Measurements from ENCODE around the gene AMPD3. TPM values are rescaled to one million over a fixed set of nuclear protein-coding genes. Genes with fewer than 3 reads are reported as not detected.

The AMPD3 gene
- polyA plus RNA-seq, 1 experiment, result 19.6 TPM

DNA sequence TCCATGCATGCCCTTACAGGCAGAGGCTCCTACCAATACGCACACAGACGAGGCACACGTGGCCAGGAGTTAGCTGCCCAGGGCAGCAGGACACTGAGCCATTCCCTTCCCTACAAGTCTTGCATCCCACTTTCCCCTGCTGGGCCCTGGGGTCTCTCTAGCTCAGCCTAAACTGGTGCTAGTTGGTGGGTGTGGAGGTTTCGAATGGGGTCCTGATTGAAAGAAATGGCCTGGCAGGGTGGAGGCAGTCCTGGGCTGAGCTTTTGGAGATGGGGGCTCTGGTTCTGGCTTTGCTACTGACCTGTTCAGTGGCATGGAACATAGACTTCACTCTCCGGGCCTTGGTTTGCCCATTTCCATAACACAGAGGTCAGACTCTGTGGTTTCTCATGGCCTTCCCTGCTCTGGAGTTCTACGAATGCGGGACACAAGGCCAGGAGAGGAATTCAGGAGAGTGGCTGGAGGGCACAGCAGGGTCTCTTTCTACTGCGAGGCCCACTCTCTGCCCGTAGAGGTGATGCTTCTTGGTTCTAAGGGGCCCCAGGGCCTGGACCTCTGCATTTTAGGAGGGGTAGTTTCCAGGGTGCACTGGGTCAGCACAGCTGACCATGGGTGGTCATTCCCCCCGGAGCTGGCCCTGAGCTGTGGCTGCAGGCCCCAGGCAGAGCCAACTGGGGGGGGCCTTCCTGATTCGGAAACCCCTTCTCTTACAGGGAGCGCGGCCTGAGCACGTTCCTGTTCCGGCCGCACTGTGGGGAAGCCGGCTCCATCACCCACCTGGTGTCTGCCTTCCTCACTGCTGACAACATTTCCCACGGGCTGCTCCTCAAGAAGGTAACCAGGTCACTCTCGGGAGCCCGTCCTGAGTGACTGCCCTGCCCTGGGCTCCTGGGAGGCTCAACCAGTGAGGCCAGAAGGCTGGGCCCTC, 46.0 kb downstream of the AMPD3 start:
- ChIA-PET POLR2A (no interaction called here), CTCF (no interaction called here)
- Histone ChIP-seq H3K9me3 (ENCODE audit: control insufficient read depth, insufficient read depth, low read length) (no peaks in the 10 kb centered on the region), H3K27ac (ENCODE audit: low read depth, low read length) (no peak overlapping the region), H3K27me3 (ENCODE audit: control insufficient read depth, insufficient read depth, low read length) (no peaks in the 10 kb centered on the region), H3K4me3 (ENCODE audit: low read depth, low read length) (no peak overlapping the region)
- no peak for DNase-seq (ENCODE audit: low read depth, low spot score)
- TF ChIP-seq, protein P1, sequence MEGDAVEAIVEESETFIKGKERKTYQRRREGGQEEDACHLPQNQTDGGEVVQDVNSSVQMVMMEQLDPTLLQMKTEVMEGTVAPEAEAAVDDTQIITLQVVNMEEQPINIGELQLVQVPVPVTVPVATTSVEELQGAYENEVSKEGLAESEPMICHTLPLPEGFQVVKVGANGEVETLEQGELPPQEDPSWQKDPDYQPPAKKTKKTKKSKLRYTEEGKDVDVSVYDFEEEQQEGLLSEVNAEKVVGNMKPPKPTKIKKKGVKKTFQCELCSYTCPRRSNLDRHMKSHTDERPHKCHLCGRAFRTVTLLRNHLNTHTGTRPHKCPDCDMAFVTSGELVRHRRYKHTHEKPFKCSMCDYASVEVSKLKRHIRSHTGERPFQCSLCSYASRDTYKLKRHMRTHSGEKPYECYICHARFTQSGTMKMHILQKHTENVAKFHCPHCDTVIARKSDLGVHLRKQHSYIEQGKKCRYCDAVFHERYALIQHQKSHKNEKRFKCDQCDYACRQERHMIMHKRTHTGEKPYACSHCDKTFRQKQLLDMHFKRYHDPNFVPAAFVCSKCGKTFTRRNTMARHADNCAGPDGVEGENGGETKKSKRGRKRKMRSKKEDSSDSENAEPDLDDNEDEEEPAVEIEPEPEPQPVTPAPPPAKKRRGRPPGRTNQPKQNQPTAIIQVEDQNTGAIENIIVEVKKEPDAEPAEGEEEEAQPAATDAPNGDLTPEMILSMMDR (IDR thresholded peaks at IDR 0.05; ENCODE audit: low read depth, low read length), result no peak

DNA sequence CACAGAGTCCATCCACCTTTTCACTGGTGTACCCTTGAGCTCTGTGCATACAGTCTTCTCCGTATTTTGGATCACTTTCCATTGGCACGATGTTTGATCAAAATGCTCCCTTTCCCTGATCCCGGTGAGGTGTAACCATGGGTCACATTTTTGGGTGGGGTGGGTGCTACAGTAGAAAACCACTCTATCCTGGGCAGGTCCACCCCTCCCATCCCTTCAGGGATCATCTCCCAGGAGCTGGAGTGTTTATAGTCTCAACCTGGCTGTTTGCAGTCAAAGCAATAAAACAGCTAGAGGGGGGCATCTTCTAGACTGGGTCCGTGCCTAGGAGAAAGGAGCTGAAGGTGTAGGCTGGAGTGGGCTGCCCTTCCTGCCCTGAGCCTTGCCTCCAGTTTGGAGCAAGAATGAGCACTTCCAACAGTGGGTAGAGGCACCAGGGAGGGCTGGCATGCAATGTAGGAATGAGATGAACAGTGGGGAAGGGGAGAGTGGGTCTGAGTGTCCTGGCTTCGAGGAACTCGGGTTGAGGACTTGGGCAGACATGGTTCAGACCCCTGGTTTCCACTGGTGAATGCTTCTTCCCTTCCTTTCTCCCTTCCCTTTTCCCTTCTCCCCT, 47.1 kb downstream of the AMPD3 start:
- Histone ChIP-seq H3K27me3 (ENCODE audit: control insufficient read depth, insufficient read depth, low read length) (no peaks in the 10 kb centered on the region), H3K27ac (ENCODE audit: low read depth, low read length) (no peak overlapping the region), H3K9me3 (ENCODE audit: control insufficient read depth, insufficient read depth, low read length) (no peaks in the 10 kb centered on the region), H3K4me3 (ENCODE audit: low read depth, low read length) (no peak overlapping the region)
- ChIA-PET POLR2A (no interaction called here), CTCF (no interaction called here)
- TF ChIP-seq, protein P1 (IDR thresholded peaks at IDR 0.05; ENCODE audit: low read depth, low read length), result no peak
- DNase-seq (ENCODE audit: low read depth, low spot score), result no peak

DNA sequence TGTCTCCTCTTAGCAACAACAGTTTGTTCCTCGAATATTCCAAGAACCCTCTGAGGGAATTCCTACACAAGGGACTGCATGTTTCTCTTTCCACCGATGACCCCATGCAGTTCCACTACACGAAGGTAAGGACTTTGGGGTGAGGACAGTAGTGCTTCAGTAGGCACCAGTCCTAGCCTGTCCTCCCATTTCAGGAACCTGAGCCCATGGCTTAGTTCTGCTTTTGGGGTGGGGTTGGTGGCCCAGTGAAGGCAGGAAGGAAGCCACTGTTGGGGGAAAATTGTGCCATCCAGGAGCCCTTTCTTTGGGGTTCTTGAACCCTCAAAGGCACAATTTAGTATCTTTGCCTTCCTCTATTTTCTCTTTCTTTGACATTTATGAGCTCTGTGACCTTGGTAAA, 47.7 kb downstream of the AMPD3 start:
- ChIA-PET POLR2A (no interaction called here), CTCF (interaction anchor here (0.5 to 1.2 kb wide), 2 partner anchors 234 to 1491 kb away, joined by 3 to 5 read pairs; no protein-coding TSS in a partner anchor)
- no peak overlapping the region for H3K4me3 ChIP-seq (ENCODE audit: low read depth, low read length)

DNA sequence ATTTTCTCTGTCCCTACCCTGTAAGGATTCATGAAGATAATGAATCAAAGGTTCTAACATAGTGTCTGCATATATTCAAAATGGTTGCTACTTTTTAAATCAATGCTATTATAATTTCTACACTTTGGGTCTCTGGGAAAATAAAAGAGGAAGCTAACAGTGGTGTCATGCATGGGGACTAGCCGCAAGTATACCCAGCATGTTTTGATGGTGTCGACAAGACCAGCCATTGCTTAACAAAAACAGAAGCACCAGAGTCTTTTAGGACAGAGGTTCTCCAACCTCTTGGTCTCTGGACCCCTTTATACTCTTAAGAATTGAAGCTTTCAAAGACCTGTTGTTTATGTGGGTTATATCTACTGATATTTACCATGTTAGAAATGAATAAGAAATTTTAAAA, 48.2 kb downstream of the AMPD3 start:
- no peaks in the 10 kb centered on the region for H3K27me3 ChIP-seq (ENCODE audit: control insufficient read depth, insufficient read depth, low read length)
- no peak for DNase-seq (ENCODE audit: low read depth, low spot score)
- ChIA-PET POLR2A (no interaction called here), CTCF (interaction anchor here (0.5 to 1.2 kb wide), 2 partner anchors 233 to 1491 kb away, joined by 3 to 5 read pairs; no protein-coding TSS in a partner anchor)
- no peak overlapping the region for H3K27ac ChIP-seq (ENCODE audit: low read depth, low read length)
- H3K4me3 ChIP-seq (ENCODE audit: low read depth, low read length), result no peak overlapping the region
- H3K9me3 ChIP-seq (ENCODE audit: control insufficient read depth, insufficient read depth, low read length), result no peaks in the 10 kb centered on the region
- TF ChIP-seq, protein P1 (IDR thresholded peaks at IDR 0.05; ENCODE audit: low read depth, low read length), result no peak

More for the DNA sequence above, 47.7 kb downstream of the AMPD3 start:
- DNase-seq (ENCODE audit: low read depth, low spot score), result no peak
- Histone ChIP-seq H3K27me3 (ENCODE audit: control insufficient read depth, insufficient read depth, low read length) (no peaks in the 10 kb centered on the region), H3K27ac (ENCODE audit: low read depth, low read length) (no peak overlapping the region), H3K9me3 (ENCODE audit: control insufficient read depth, insufficient read depth, low read length) (no peaks in the 10 kb centered on the region)
- TF ChIP-seq, protein P1 (IDR thresholded peaks at IDR 0.05; ENCODE audit: low read depth, low read length), result no peak

All from AG04450 (cell line).